ENCODE data around the gene CASTOR1. TPM values are rescaled to one million over a fixed set of nuclear protein-coding genes. Genes with fewer than 3 reads are reported as not detected.

The CASTOR1 gene
- total RNA-seq, 2 experiments from 2014 or later = 4.5 to 9.1 TPM

DNA sequence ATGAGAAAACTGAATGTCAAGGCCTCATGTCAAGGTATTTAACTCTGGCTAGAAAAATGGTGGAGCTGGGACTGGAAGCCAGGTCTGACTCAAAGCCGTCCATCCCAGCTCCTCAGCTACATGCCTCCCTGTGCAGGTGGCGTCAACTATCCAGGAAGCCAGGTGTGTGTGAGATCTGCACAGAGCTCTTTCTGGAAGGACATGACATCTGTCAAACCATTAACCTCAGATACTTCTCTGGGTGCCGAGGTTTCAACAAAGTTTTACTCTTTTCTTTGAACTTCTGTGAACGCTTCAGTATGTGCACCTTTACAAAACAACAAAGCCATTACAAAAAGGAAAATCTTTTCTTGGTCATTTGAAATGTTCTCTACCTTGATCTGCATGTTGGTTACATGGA lies 7.0 kb upstream of the CASTOR1 start:
- no peak overlapping the region for H3K4me3 ChIP-seq (ENCODE audit: low read depth, low read length, poor library complexity, severe bottlenecking)
- ChIA-PET CTCF (ENCODE audit: unreplicated experiment) (no interaction called here), POLR2A (no interaction called here)
- H3K9me3 ChIP-seq (ENCODE audit: low read length) = no peaks in the 10 kb centered on the region
- no peak for TF ChIP-seq EZH2phosphoT487 (IDR thresholded peaks at IDR 0.05; ENCODE audit: borderline replicate concordance, low read depth, low read length)
- TF ChIP-seq, protein P1, sequence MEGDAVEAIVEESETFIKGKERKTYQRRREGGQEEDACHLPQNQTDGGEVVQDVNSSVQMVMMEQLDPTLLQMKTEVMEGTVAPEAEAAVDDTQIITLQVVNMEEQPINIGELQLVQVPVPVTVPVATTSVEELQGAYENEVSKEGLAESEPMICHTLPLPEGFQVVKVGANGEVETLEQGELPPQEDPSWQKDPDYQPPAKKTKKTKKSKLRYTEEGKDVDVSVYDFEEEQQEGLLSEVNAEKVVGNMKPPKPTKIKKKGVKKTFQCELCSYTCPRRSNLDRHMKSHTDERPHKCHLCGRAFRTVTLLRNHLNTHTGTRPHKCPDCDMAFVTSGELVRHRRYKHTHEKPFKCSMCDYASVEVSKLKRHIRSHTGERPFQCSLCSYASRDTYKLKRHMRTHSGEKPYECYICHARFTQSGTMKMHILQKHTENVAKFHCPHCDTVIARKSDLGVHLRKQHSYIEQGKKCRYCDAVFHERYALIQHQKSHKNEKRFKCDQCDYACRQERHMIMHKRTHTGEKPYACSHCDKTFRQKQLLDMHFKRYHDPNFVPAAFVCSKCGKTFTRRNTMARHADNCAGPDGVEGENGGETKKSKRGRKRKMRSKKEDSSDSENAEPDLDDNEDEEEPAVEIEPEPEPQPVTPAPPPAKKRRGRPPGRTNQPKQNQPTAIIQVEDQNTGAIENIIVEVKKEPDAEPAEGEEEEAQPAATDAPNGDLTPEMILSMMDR (conservative IDR thresholded peaks at IDR 0.05; ENCODE audit: low read length) = no peak
- H2AFZ ChIP-seq (ENCODE audit: low read length) = no peak overlapping the region
- peaks cover 24% of the 10 kb centered on the region for H3K36me3 ChIP-seq (ENCODE audit: insufficient read depth, low read length)
- H4K20me1 ChIP-seq (ENCODE audit: insufficient read depth, low read length) = no peaks in the 10 kb centered on the region
- H3K4me2 ChIP-seq (ENCODE audit: low read length) = no peak overlapping the region
- H3K4me1 ChIP-seq (ENCODE audit: insufficient read depth, low read length, poor library complexity, severe bottlenecking) = peaks cover 17% of the 10 kb centered on the region
- BruUV-seq (replicated peaks) = no TSS peak
- DNase-seq (ENCODE audit: low spot score) = no peak
- no peaks in the 10 kb centered on the region for H3K9me2 ChIP-seq (ENCODE audit: insufficient read depth, low read length)
- H3K27ac ChIP-seq (ENCODE audit: low read depth, low read length, poor library complexity, severe bottlenecking) = no peak overlapping the region
- no peaks in the 10 kb centered on the region for H3K79me2 ChIP-seq (ENCODE audit: insufficient read depth, low read depth, low read length)
- intact Hi-C loops (cut with micrococcal nuclease; ENCODE audit: unreplicated experiment) = no loop called here

DNA sequence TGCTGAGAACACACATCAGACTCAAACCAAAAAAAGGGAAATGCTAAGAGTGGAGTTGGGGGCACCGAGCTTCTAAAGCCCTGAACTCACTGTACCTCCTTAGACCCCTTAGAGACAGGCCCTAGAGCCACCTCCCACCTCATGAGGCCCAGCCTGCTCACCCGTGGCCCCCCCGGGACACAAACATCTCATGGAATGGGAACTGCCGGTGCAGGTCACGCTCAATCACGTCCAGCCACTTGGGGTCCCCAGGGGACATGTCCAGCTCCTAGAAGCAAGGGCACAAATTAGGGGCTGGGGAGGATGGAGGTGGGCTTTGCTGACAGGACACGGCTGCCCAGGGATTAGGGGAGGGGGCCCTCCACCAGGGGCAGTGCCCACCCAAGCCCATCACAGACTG lies 6.3 kb upstream of the CASTOR1 start:
- H3K9me2 ChIP-seq (ENCODE audit: insufficient read depth, low read length) = no peaks in the 10 kb centered on the region
- no peak overlapping the region for H3K4me3 ChIP-seq (ENCODE audit: low read depth, low read length, poor library complexity, severe bottlenecking)
- TF ChIP-seq, protein P1 (conservative IDR thresholded peaks at IDR 0.05; ENCODE audit: low read length) = no peak
- TF ChIP-seq EZH2phosphoT487 (IDR thresholded peaks at IDR 0.05; ENCODE audit: borderline replicate concordance, low read depth, low read length) = no peak
- no peaks in the 10 kb centered on the region for H3K79me2 ChIP-seq (ENCODE audit: insufficient read depth, low read depth, low read length)
- H3K4me1 ChIP-seq (ENCODE audit: insufficient read depth, low read length, poor library complexity, severe bottlenecking) = peaks cover 20% of the 10 kb centered on the region
- H3K4me2 ChIP-seq (ENCODE audit: low read length) = no peak overlapping the region
- no peak for DNase-seq (ENCODE audit: low spot score)
- no TSS peak for BruUV-seq (replicated peaks)
- CTCF ChIA-PET (ENCODE audit: unreplicated experiment) = no interaction called here
- no peak overlapping the region for H3K27ac ChIP-seq (ENCODE audit: low read depth, low read length, poor library complexity, severe bottlenecking)
- H2AFZ ChIP-seq (ENCODE audit: low read length) = no peak overlapping the region
- H3K36me3 ChIP-seq (ENCODE audit: insufficient read depth, low read length) = peaks cover 19% of the 10 kb centered on the region
- H4K20me1 ChIP-seq (ENCODE audit: insufficient read depth, low read length) = no peaks in the 10 kb centered on the region
- POLR2A ChIA-PET = no interaction called here
- intact Hi-C loops (cut with micrococcal nuclease; ENCODE audit: unreplicated experiment) = no loop called here
- no peaks in the 10 kb centered on the region for H3K9me3 ChIP-seq (ENCODE audit: low read length)

DNA sequence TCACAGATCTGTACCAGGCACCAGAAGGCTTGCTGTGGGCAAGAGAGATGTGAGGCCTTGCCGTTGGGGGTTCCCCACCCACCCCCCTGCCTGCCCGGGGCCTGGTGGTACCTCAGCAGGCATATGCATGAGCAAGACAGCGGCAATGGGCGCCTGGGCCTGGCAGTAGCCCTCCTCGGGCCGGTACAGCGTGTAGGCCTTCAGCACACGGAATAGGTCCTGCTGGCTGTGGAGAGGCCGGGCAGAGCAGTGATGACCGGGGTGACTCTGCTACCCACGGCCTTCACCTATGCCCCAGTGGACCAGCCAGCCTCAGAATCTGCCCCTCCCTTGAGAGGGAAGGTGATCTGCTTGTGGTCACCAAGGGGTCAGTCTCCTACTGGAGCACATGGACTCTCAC lies 5.5 kb upstream of the CASTOR1 start:
- intact Hi-C loops (cut with micrococcal nuclease; ENCODE audit: unreplicated experiment) = no loop called here
- no peaks in the 10 kb centered on the region for H3K9me3 ChIP-seq (ENCODE audit: low read length)
- H4K20me1 ChIP-seq (ENCODE audit: insufficient read depth, low read length) = no peaks in the 10 kb centered on the region
- no peaks in the 10 kb centered on the region for H3K9me2 ChIP-seq (ENCODE audit: insufficient read depth, low read length)
- peaks cover 16% of the 10 kb centered on the region; the same call in 1 of the 2 replicates for H3K36me3 ChIP-seq (ENCODE audit: insufficient read depth, low read length)
- no peak for DNase-seq (ENCODE audit: low spot score)
- H2AFZ ChIP-seq (ENCODE audit: low read length) = no peak overlapping the region
- ChIA-PET POLR2A (no interaction called here), CTCF (ENCODE audit: unreplicated experiment) (no interaction called here)
- no peak for TF ChIP-seq EZH2phosphoT487 (IDR thresholded peaks at IDR 0.05; ENCODE audit: borderline replicate concordance, low read depth, low read length)
- TF ChIP-seq, protein P1 (conservative IDR thresholded peaks at IDR 0.05; ENCODE audit: low read length) = no peak
- H3K4me1 ChIP-seq (ENCODE audit: insufficient read depth, low read length, poor library complexity, severe bottlenecking) = peaks cover 28% of the 10 kb centered on the region
- H3K4me3 ChIP-seq (ENCODE audit: low read depth, low read length, poor library complexity, severe bottlenecking) = no peak overlapping the region
- no peak overlapping the region for H3K4me2 ChIP-seq (ENCODE audit: low read length)
- no peaks in the 10 kb centered on the region for H3K79me2 ChIP-seq (ENCODE audit: insufficient read depth, low read depth, low read length)
- H3K27ac ChIP-seq (ENCODE audit: low read depth, low read length, poor library complexity, severe bottlenecking) = no peak overlapping the region
- no TSS peak for BruUV-seq (replicated peaks)

Data from OCI-LY7 (cell line).